GM12878 (cell line): ENCODE measurements around the gene ALDH1L1.

Source experiments
- MTA2 ChIP-seq: fragments of 450-650 bp; IDR thresholded peaks from 2 replicates; pipeline ENCODE4 v1.6.1; 2016; ENCODE audit warnings: low read depth, mild to moderate bottlenecking, moderate library complexity
- NR2F1 ChIP-seq: fragments of 450-650 bp; conservative IDR thresholded peaks from 2 replicates; pipeline ENCODE4 v1.6.1; 2017; ENCODE audit warnings: mild to moderate bottlenecking
- NRF1 ChIP-seq: conservative IDR thresholded peaks from 2 replicates; pipeline ENCODE4 v1.6.1; 2011; ENCODE audit warnings: mild to moderate bottlenecking, low read depth, low read length, improper control_type of control experiment
- TF ChIP-seq, protein P1 (sequence below), 3 experiments: IDR thresholded peaks in 2 of 3; conservative IDR thresholded peaks in 1 of 3; 2 replicates each; pipeline ENCODE4 v1.5.1; 2011; ENCODE audit warnings: low read depth in 3 of 3, low read length in 3 of 3, mild to moderate bottlenecking in 3 of 3, control low read depth in 2 of 3, moderate library complexity in 2 of 3, inconsistent platforms in 1 of 3, mixed read lengths in 1 of 3; ENCODE audit not compliant: control insufficient read depth in 2 of 3, insufficient read depth in 1 of 3; ENCODE audit errors: extremely low read depth in 1 of 3
- TF ChIP-seq, protein P2 (sequence below): IDR thresholded peaks from 2 replicates; pipeline ENCODE4 v1.6.1; 2012; ENCODE audit warnings: improper control_type of control experiment, low read depth, low read length; ENCODE audit not compliant: insufficient replicate concordance

DNA sequence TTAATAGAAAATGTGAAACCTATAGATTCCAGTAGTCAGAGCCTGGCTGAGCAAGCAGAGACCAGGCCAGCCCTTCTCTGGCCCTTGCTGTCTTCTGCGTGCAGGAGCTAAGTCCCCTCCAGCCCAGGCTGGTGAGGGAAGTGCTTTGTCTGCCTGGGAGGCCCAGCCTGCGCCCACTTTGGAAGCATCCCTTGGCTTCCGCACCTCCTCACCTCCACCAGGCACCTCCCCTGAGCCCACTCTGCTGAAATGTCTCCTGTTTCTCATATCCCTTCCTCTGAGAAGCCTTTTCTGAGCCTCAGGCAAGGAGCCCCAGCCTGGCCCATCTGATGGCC, 45.3 kb downstream of the ALDH1L1 start:
- TF ChIP-seq NR2F1 (no peak), MTA2 (no peak), NRF1 (no peak)
- TF ChIP-seq, protein P1, sequence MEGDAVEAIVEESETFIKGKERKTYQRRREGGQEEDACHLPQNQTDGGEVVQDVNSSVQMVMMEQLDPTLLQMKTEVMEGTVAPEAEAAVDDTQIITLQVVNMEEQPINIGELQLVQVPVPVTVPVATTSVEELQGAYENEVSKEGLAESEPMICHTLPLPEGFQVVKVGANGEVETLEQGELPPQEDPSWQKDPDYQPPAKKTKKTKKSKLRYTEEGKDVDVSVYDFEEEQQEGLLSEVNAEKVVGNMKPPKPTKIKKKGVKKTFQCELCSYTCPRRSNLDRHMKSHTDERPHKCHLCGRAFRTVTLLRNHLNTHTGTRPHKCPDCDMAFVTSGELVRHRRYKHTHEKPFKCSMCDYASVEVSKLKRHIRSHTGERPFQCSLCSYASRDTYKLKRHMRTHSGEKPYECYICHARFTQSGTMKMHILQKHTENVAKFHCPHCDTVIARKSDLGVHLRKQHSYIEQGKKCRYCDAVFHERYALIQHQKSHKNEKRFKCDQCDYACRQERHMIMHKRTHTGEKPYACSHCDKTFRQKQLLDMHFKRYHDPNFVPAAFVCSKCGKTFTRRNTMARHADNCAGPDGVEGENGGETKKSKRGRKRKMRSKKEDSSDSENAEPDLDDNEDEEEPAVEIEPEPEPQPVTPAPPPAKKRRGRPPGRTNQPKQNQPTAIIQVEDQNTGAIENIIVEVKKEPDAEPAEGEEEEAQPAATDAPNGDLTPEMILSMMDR (IDR thresholded peaks at IDR 0.05 in 2 of 3, conservative IDR thresholded peaks at IDR 0.05 in 1 of 3; ENCODE audit: control insufficient read depth in 2 of 3, extremely low read depth in 1 of 3, insufficient read depth in 1 of 3, low read depth in 3 of 3, low read length in 3 of 3), result no peak
- TF ChIP-seq, protein P2, sequence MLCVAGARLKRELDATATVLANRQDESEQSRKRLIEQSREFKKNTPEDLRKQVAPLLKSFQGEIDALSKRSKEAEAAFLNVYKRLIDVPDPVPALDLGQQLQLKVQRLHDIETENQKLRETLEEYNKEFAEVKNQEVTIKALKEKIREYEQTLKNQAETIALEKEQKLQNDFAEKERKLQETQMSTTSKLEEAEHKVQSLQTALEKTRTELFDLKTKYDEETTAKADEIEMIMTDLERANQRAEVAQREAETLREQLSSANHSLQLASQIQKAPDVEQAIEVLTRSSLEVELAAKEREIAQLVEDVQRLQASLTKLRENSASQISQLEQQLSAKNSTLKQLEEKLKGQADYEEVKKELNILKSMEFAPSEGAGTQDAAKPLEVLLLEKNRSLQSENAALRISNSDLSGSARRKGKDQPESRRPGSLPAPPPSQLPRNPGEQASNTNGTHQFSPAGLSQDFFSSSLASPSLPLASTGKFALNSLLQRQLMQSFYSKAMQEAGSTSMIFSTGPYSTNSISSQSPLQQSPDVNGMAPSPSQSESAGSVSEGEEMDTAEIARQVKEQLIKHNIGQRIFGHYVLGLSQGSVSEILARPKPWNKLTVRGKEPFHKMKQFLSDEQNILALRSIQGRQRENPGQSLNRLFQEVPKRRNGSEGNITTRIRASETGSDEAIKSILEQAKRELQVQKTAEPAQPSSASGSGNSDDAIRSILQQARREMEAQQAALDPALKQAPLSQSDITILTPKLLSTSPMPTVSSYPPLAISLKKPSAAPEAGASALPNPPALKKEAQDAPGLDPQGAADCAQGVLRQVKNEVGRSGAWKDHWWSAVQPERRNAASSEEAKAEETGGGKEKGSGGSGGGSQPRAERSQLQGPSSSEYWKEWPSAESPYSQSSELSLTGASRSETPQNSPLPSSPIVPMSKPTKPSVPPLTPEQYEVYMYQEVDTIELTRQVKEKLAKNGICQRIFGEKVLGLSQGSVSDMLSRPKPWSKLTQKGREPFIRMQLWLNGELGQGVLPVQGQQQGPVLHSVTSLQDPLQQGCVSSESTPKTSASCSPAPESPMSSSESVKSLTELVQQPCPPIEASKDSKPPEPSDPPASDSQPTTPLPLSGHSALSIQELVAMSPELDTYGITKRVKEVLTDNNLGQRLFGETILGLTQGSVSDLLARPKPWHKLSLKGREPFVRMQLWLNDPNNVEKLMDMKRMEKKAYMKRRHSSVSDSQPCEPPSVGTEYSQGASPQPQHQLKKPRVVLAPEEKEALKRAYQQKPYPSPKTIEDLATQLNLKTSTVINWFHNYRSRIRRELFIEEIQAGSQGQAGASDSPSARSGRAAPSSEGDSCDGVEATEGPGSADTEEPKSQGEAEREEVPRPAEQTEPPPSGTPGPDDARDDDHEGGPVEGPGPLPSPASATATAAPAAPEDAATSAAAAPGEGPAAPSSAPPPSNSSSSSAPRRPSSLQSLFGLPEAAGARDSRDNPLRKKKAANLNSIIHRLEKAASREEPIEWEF, result no peak
